GM18505 (cell line): ENCODE data around the gene LRRTM2.

ENCODE experiments used
- ATAC-seq: cut with Tn5 transposase; IDR thresholded peaks from one replicate; pipeline ENCODE4 v1.9.1; 2021; ENCODE audit not compliant: unreplicated experiment
- POLR2A ChIP-seq: IDR thresholded peaks from 4 replicates; pipeline ENCODE4 v1.6.1; 2011; ENCODE audit warnings: borderline replicate concordance; ENCODE audit not compliant: insufficient read depth, insufficient read length; ENCODE audit errors: extremely low read depth

Gene LRRTM2

GRCh38 chr5:138900281-138900965, 25.3 kb upstream of the LRRTM2 start:
- TF ChIP-seq POLR2A: no peak
- no peak for ATAC-seq

- no peak for ATAC-seq
Measured at GRCh38 chr5:138898742-138899141, 23.6 kb upstream of the LRRTM2 start.

GRCh38 chr5:138898299-138898698, 23.2 kb upstream of the LRRTM2 start:
- no peak for TF ChIP-seq POLR2A
- ATAC-seq: no peak

More at GRCh38 chr5:138898742-138899141, 23.6 kb upstream of the LRRTM2 start:
- TF ChIP-seq POLR2A: no peak

GRCh38 chr5:138895918-138896317, 20.8 kb upstream of the LRRTM2 start:
- no peak for ATAC-seq
- no peak for TF ChIP-seq POLR2A

DNA sequence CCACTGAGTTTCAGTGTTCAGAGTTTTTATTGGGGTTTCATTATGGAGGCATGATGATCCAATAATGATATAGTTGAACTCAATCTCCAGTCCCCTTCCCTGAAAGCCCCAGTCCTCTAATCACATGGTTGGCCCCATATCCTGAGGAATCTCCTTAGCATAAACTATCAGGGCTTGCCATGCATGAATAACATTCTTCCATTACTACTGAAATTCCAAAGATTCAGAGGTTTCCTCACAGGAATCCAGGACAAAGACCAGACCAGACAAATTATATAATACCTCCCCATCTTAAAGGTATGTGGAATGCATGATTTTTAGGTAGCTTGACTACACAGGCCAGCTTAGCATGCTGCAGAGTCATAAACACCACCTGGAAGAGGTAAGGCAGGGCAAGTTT, 15.5 kb upstream of the LRRTM2 start:
- TF ChIP-seq POLR2A: no peak
- no peak for ATAC-seq

DNA sequence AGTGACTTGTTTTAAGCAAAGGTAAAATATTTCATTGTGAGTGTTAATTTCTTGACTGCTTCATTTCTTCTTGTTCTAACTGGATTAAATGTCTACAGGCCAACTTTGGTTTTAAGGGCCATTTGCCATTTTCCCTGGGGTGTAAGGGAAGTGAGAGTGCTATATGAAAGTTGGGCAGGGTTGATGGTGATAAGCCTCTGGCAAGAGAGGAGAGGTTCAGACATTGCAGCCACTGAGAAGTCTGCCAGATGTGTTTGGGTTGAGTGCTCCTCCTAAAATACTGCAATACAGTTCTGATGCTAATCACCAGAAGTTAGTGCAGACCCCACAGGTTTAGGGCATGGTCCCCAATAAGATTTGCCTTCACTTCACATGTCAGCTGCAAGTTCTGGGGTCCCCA, 14.9 kb upstream of the LRRTM2 start:
- no peak for TF ChIP-seq POLR2A
- no peak for ATAC-seq

- no peak for ATAC-seq
- TF ChIP-seq POLR2A: no peak
Measured at GRCh38 chr5:138884554-138884953, 9.4 kb upstream of the LRRTM2 start.

DNA sequence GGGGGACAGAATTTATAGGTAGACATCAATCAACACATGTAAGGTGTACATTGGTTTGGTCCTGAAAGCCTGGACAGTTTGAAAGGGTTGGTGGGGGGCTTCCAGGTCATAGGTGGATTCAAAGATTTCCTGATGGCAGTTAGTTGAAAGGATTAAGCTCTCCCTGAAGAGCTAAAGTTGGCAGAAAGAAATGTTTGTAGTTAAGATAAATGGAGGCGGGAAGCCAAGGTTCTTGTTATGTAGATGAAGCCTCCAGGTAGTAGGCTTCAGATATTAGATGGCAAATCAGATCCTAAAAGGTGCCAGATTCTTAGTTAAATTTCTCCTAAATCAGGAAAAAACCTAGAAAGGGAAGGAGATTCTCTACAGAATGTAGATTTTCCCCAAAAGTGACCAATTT, 9.0 kb upstream of the LRRTM2 start:
- ATAC-seq: no peak
- TF ChIP-seq POLR2A: no peak

- no peak for TF ChIP-seq POLR2A
- no peak for ATAC-seq
Measured at GRCh38 chr5:138883211-138883610, 8.1 kb upstream of the LRRTM2 start.

GRCh38 chr5:138878437-138879235, 3.5 kb upstream of the LRRTM2 start:
- TF ChIP-seq POLR2A: no peak
- no peak for ATAC-seq

- no peak for ATAC-seq
- no peak for TF ChIP-seq POLR2A
Measured at GRCh38 chr5:138876811-138877210, 1.7 kb upstream of the LRRTM2 start.

DNA sequence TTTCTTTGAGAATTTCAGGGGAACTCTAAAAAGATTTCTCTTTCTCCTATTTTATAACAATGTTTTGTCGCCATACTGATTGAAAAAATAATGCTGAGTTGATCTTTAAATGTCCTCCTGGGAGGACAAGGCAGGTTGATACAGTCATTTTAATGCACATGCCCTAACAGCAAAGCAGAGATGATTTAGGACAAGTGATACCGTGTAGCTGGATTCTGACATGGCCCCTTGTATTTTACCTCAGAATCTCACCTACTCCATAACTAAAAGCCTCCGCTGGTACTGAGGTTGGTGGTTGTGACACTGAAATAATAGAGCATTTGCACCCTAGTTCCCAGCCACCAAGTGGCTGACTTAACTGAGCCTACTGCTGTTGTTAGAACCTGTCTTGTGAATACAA, 811 bp upstream of the LRRTM2 start:
- ATAC-seq: no peak
- TF ChIP-seq POLR2A: no peak

- no peak for ATAC-seq
- TF ChIP-seq POLR2A: no peak
Measured at GRCh38 chr5:138875552-138875875, 379 bp upstream of the LRRTM2 start.

DNA sequence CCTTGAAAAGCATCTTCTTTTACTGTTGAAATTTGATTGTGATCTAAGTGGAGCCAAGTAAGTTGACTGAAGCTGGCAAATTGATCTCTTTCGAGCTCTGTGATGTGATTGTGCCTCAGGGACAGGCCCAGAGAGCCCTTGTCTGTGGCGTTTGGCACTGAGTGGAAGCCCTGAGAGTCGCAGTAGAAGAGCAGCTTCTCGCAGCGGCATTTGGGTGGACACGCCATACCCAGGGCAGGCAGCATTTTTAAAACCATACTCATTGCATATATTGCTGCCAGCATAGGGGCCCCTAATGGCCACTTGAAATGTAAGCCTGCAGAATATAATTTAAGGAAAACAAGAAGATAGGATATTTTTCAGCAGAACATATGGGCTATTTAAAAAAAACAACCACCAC, 894 bp downstream of the LRRTM2 start:
- no peak for TF ChIP-seq POLR2A
- ATAC-seq: no peak
